T-cell (primary cell): ENCODE data around the gene SGCA. TPM values are rescaled to one million over a fixed set of nuclear protein-coding genes. Genes with fewer than 3 reads are reported as not detected.
A peak's percentile ranks its signal among the peaks of the same experiment; 100 is the strongest.

ENCODE experiments used
- ATAC-seq, 4 experiments: fragments of 200-7000 bp in 3 of 4; fragments of 150-1000 bp in 1 of 4; cut with Tn5 transposase; replicated peaks in 1 of 4; 1 replicate in 3 of 4; 2 replicates in 1 of 4; pipeline ENCODE4 v1.10.0; 2021; ENCODE audit warnings: moderate library complexity in 3 of 4, mild to moderate bottlenecking in 2 of 4, moderate number of reproducible peaks in 1 of 4
- CTCF ChIA-PET, 2 donors: fragments of 300-600 bp; sonication (Branson Sonifier 250); formaldehyde crosslinking; loops; one replicate each; lab custom pipeline; 2022; ENCODE audit warnings: antibody characterized with exemption in 2 of 2; lab: Charles Lee
- POLR2A ChIA-PET, 2 donors: fragments of 300-600 bp; sonication (Branson Sonifier 250); formaldehyde crosslinking; loops; one replicate each; lab custom pipeline; 2022; ENCODE audit warnings: antibody characterized with exemption in 2 of 2; lab: Charles Lee
- DNase-seq, 35 experiments: peaks; one replicate each; pipeline versions ENCODE4 v3.0.0 to v3.0.0-alpha.2; 2013 to 2023
- H3K27ac ChIP-seq: one replicate; pipeline ENCODE4 v1.5.1; 2013; ENCODE audit warnings: low read length
- H3K27me3 ChIP-seq, 2 experiments: replicated peaks in 1 of 2; 1 replicate in 1 of 2; 2 replicates in 1 of 2; pipeline versions ENCODE4 v1.6.1 to v1.7.0; 2013; ENCODE audit warnings: low read length in 1 of 2, mixed read lengths in 1 of 2; ENCODE audit not compliant: control insufficient read depth in 2 of 2, insufficient read depth in 2 of 2; ENCODE audit errors: extremely low read depth in 1 of 2
- H3K36me3 ChIP-seq, 2 donors: 1 replicate in 1 of 2; 2 replicates in 1 of 2; pipeline versions ENCODE4 v1.6.1 to v1.7.0; 2013; ENCODE audit warnings: low read length in 1 of 2; ENCODE audit not compliant: control insufficient read depth in 2 of 2, insufficient read depth in 1 of 2; ENCODE audit errors: extremely low read depth in 1 of 2
- H3K4me1 ChIP-seq, 2 experiments: 1 replicate in 1 of 2; 2 replicates in 1 of 2; pipeline versions ENCODE4 v1.6.1 to v1.7.0; 2013; ENCODE audit warnings: low read length in 2 of 2, mixed read lengths in 1 of 2; ENCODE audit not compliant: insufficient read depth in 2 of 2, control insufficient read depth in 1 of 2; ENCODE audit errors: extremely low read depth in 1 of 2
- H3K4me3 ChIP-seq, 2 donors: 1 replicate in 1 of 2; 2 replicates in 1 of 2; pipeline versions ENCODE4 v1.5.1 to v1.7.0; 2013; ENCODE audit warnings: mild to moderate bottlenecking in 2 of 2, low read length in 1 of 2, moderate library complexity in 1 of 2; ENCODE audit not compliant: control insufficient read depth in 1 of 2; ENCODE audit errors: extremely low read depth in 1 of 2
- H3K9me3 ChIP-seq: 2 replicates; pipeline ENCODE4 v1.7.0; 2013
- H3K27ac Mint-ChIP-seq, 2 donors: one replicate each; pipeline ENCODE4 v1.8.0; 2020 to 2021; ENCODE audit warnings: mild to moderate bottlenecking in 2 of 2, mixed read lengths in 2 of 2
- H3K27me3 Mint-ChIP-seq, 2 donors: one replicate each; pipeline ENCODE4 v1.8.0; 2021 to 2022; ENCODE audit warnings: mixed read lengths in 2 of 2
- H3K36me3 Mint-ChIP-seq: one replicate; pipeline ENCODE4 v1.8.0; 2021; ENCODE audit warnings: mixed read lengths
- H3K4me1 Mint-ChIP-seq, 3 donors: one replicate each; pipeline ENCODE4 v1.8.0; 2020 to 2022; ENCODE audit warnings: mixed read lengths in 3 of 3, mild to moderate bottlenecking in 1 of 3
- H3K4me3 Mint-ChIP-seq, 3 donors: one replicate each; pipeline ENCODE4 v1.8.0; 2020 to 2022; ENCODE audit warnings: mild to moderate bottlenecking in 3 of 3, mixed read lengths in 3 of 3, moderate library complexity in 3 of 3
- H3K9me3 Mint-ChIP-seq, 3 donors: one replicate each; pipeline ENCODE4 v1.8.0; 2020 to 2022; ENCODE audit warnings: mixed read lengths in 3 of 3
- WGBS: methylation state at CpG from one replicate; pipeline ENCODE4 v1.1.5; 2013; ENCODE audit warnings: missing lambda C conversion rate; ENCODE audit not compliant: insufficient coverage; 5-methylcytosine and 5-hydroxymethylcytosine counted together
- total RNA-seq, 35 experiments: library from RNA in 6 of 35; stranded (reverse) in 6 of 35; fragments of 120-200 nt in 1 of 35; gene quantifications; one replicate each; pipeline versions ENCODE4 v1.2.1 to v1.2.4 and lab custom pipeline; 2013 to 2026

SGCA gene
- total RNA-seq, 5 donors from 2014 or later (not counting 1 experiment from before 2014, with no cell fraction given), result 0.33 TPM; not detected in 4

DNA sequence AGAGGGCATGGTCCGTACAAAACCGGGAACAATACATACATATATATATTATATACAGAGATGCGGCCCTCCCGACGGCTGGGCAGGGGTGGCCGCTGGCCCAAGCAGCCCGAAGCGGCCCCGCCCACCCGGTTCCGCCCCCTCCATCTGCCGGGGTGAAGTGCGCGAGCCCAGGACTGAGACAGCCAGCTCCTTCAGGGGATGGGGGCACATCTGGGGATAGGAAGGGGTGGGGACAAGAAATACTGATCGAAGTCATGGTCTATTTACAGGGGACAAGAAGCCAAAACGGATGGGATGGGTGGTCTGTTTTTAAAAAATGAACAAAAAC is 32.1 kb upstream of the SGCA start:
- Mint-ChIP-seq H3K27me3 (peaks cover 7 to 8% of the 10 kb centered on the region in 2 donors), H3K4me3 (no peak overlapping the region), H3K9me3 (no peaks in the 10 kb centered on the region), H3K36me3 (peaks cover 27% of the 10 kb centered on the region), H3K4me1 (peaks cover 23 to 38% (median 35%) of the 10 kb centered on the region in 3 donors), H3K27ac (no peak overlapping the region)
- Histone ChIP-seq H3K9me3 (no peaks in the 10 kb centered on the region), H3K4me3 (no peak overlapping the region), H3K4me1 (peaks cover 4 to 22% of the 10 kb centered on the region in 2 experiments), H3K27ac (no peak overlapping the region), H3K36me3 (peaks cover 16 to 46% of the 10 kb centered on the region in 2 donors), H3K27me3 (peaks cover 0 to 27% of the 10 kb centered on the region in 2 experiments)
- ATAC-seq (no peak), DNase-seq (no peak)
- whole genome bisulfite sequencing, result 100% methylated on average over 1 of the region's 16 CpGs
- ChIA-PET POLR2A (no interaction called here), CTCF (no interaction called here)

DNA sequence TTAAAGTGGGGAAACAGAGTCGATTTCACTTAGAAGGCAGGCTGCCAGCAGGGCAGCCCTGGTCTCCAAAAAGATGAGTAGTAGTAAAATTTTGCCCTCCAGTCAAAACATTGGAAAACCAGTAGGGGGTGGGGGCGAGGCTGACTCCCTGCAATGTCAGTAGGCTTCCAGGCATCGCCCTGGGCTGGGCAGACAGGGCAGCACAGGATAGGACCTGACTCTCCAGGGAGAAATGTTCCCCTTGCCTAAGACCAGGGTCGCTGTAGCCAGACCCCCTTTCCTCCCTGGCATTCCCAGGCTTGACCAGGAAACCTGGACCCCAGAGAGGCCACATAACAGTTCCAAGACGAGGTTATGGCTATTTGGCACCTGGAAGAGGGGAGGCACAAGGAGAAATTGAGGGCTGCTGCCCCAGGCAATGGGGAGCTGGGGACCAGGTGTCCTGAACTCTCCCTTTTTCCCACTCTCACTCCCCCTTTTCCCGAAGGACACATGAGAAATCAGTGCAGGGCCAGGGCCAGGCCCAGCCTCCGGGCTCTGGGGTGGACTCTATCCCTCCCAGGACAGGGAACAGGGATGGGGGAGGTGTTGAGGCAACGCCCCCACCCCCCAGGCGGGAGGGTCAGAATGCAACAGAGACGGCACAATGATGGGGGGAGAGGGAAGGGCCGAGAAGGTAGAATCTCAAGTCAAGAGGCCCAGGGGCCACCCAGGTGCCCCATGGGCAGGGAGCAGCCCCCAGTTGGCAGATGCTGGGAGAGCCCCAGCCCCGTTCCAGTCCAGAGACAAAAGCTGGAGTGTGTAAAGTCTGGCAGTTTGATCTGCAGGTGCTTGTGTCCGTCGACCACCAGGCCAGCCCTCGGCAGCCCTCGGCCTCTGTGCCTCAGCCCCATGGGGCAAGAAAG is 31.3 kb upstream of the SGCA start:
- peaks cover 30% of the 10 kb centered on the region for H3K36me3 Mint-ChIP-seq
- H3K4me3 Mint-ChIP-seq, result no peak overlapping the region
- H3K36me3 ChIP-seq, result peaks cover 19 to 53% of the 10 kb centered on the region in 2 donors
- no peaks in the 10 kb centered on the region for H3K9me3 ChIP-seq
- WGBS, result 85% methylated on average over 7 of the region's 16 CpGs
- H3K27me3 ChIP-seq, result peaks cover 0 to 20% of the 10 kb centered on the region in 2 experiments
- no peaks in the 10 kb centered on the region for H3K9me3 Mint-ChIP-seq
- no peak overlapping the region for H3K27ac ChIP-seq
- POLR2A ChIA-PET, result no interaction called here
- peaks cover 24 to 38% (median 33%) of the 10 kb centered on the region in 3 donors for H3K4me1 Mint-ChIP-seq
- H3K27me3 Mint-ChIP-seq, result peaks cover 6 to 7% of the 10 kb centered on the region in 2 donors
- H3K27ac Mint-ChIP-seq, result no peak overlapping the region
- peaks cover 4 to 19% of the 10 kb centered on the region in 2 experiments for H3K4me1 ChIP-seq
- ATAC-seq, result no peak
- CTCF ChIA-PET, result no interaction called here
- no peak overlapping the region for H3K4me3 ChIP-seq
- DNase-seq, result no peak

DNA sequence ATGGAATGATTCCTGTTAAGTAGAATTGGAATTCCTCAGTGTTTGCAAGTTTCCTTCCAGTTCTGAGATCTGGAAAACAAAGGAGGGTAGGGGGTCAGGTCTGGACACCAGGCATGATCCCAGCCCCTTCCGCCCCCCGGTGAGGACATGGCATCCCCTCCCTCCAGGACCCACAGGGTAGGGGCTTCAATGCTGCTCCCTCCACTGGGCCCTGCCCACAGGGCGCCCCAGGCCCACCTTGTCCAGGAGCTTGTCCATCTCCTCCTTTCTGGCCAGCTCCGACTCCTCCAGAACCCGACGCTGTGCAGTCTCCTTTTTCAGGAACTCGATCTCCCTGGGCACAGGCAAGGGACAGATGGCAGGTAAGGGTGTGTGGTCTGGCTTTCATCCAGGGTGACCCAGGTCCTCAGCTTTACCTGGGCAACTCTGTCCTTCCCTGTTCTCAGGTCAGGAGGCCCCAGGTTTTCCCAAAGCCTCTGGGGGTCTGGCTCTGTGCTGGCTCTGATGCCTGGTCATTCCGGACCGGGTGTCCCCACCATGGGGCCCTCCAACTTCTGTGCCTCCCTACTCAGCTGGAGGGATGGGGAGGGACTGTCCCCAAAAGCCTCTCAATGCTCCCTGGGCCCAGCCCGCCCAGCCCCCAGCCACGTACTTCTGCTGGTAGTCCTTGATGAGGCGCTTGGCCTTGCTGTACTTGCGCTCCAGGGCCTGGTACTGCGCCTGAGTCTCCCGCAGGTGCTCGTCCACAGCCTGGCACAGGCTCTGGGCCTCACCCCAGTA is 30.3 kb upstream of the SGCA start:
- H3K4me1 ChIP-seq, result peaks cover 10 to 21% of the 10 kb centered on the region in 2 experiments
- H3K4me3 ChIP-seq, result no peak overlapping the region
- no peaks in the 10 kb centered on the region for H3K9me3 Mint-ChIP-seq
- H3K4me1 Mint-ChIP-seq, result peaks cover 33 to 45% (median 42%) of the 10 kb centered on the region in 3 donors
- DNase-seq (no peak), ATAC-seq (no peak)
- no peak overlapping the region for H3K27ac Mint-ChIP-seq
- no peaks in the 10 kb centered on the region for H3K9me3 ChIP-seq
- CTCF ChIA-PET, result interaction anchor here in 1 of 2 donors (1.3 kb wide), 1 partner anchor 25 kb away, joined by 3 read pairs; no protein-coding TSS in a partner anchor
- 94% methylated on average over 7 of the region's 16 CpGs for WGBS
- POLR2A ChIA-PET, result interaction anchor here in 1 of 2 donors (0.6 kb wide), 1 partner anchor 38 kb away, joined by 6 read pairs; no protein-coding TSS in a partner anchor
- peaks cover 6 to 7% of the 10 kb centered on the region in 2 donors for H3K27me3 Mint-ChIP-seq
- peaks cover 41% of the 10 kb centered on the region for H3K36me3 Mint-ChIP-seq
- no peak overlapping the region for H3K4me3 Mint-ChIP-seq
- no peak overlapping the region for H3K27ac ChIP-seq
- peaks cover 0 to 13% of the 10 kb centered on the region in 2 experiments for H3K27me3 ChIP-seq
- peaks cover 19 to 57% of the 10 kb centered on the region in 2 donors for H3K36me3 ChIP-seq

DNA sequence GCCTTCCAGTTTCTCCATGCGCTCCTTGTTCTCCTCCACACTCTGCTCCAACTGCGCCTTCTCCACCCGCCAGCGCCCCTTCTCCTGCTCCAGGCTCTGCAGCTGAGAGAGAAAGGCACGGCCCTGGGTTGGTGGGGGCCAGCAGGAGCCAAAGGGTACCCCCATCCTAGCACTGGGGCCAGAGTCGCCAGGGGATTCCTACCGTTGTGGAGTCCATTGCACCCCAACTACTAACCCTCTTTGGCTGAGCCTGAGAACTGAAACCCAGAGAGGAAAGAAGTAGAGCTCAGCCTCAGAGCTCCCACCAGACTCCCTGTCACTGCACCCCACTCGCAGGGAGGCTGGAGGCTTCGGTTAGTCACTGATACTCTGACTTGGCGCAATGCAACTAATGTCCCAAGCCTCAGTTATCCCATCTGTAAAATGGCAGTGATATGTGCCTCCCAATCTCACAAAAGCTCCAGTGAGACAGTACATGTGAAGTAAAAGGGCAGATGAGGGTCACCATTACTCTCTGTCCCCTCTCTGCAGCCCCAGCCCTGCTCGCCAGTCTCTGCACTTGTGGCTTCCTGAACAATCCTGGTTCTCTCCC is 29.6 kb upstream of the SGCA start:
- DNase-seq (no peak), ATAC-seq (no peak)
- Histone ChIP-seq H3K27ac (no peak overlapping the region), H3K4me3 (no peak overlapping the region), H3K4me1 (peaks cover 11 to 21% of the 10 kb centered on the region in 2 experiments), H3K9me3 (no peaks in the 10 kb centered on the region), H3K36me3 (peaks cover 19 to 63% of the 10 kb centered on the region in 2 donors), H3K27me3 (peaks cover 0 to 6% of the 10 kb centered on the region in 2 experiments)
- WGBS, result 83% methylated on average over 2 of the region's 11 CpGs
- ChIA-PET POLR2A (interaction anchor here in 1 of 2 donors (0.6 kb wide), 1 partner anchor 39 kb away, joined by 6 read pairs; no protein-coding TSS in a partner anchor), CTCF (interaction anchor here (1.3 to 1.4 kb wide), 2 partner anchors 25 to 26 kb away, joined by 3 read pairs; no protein-coding TSS in a partner anchor)
- peaks cover 42% of the 10 kb centered on the region for H3K36me3 Mint-ChIP-seq
- H3K27ac Mint-ChIP-seq, result peak overlapping the region in 1 of 2 donors; percentile 58
- no peak overlapping the region for H3K4me3 Mint-ChIP-seq
- peaks cover 34 to 45% (median 42%) of the 10 kb centered on the region in 3 donors for H3K4me1 Mint-ChIP-seq
- peaks cover under 1 to 2% of the 10 kb centered on the region in 2 donors for H3K27me3 Mint-ChIP-seq
- no peaks in the 10 kb centered on the region for H3K9me3 Mint-ChIP-seq

DNA sequence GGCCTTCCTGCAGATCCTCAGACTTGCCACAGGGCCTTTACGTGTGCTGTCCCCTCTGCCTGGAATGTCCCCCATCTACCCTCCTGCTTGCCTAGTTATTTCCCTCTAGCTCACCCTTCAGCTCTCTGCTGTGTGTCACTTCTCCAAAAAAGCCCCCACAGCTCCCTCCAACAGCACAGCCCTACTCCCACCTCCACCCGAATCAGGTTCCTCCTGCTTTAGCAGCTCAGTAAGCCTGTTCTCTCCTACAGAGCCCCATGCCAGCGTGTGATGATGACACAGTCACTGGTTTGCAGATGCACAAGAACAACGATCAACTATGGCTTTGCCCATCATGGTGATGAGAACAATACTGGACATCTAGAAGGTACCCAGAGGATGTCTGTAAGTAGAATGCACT is 28.8 kb upstream of the SGCA start:
- H3K27me3 ChIP-seq, result no peaks in the 10 kb centered on the region
- POLR2A ChIA-PET, result no interaction called here
- Mint-ChIP-seq H3K9me3 (no peaks in the 10 kb centered on the region), H3K4me1 (peaks cover 38 to 46% (median 42%) of the 10 kb centered on the region in 3 donors), H3K36me3 (peaks cover 48% of the 10 kb centered on the region), H3K27ac (peak overlapping the region; percentile 4 to 58), H3K27me3 (no peaks in the 10 kb centered on the region), H3K4me3 (no peak overlapping the region)
- H3K36me3 ChIP-seq, result peaks cover 19 to 70% of the 10 kb centered on the region in 2 donors
- H3K4me1 ChIP-seq, result peaks cover 11 to 30% of the 10 kb centered on the region in 2 experiments
- ATAC-seq (no peak), DNase-seq (no peak)
- WGBS, result 97% methylated on average over 4 of the region's 4 CpGs
- no peaks in the 10 kb centered on the region for H3K9me3 ChIP-seq
- H3K27ac ChIP-seq, result no peak overlapping the region
- no peak overlapping the region for H3K4me3 ChIP-seq
- CTCF ChIA-PET, result interaction anchor here (1.3 to 1.4 kb wide), 2 partner anchors 24 to 25 kb away, joined by 3 read pairs; no protein-coding TSS in a partner anchor
